Right lobe of liver (tissue), 4 donors: ENCODE data around the gene MROH7.

Experiments
- POLR2A ChIP-seq: fragments of 450-650 bp; IDR thresholded peaks from one replicate; pipeline ENCODE4 v1.6.1; 2017; ENCODE audit warnings: antibody characterized with exemption, mild to moderate bottlenecking
- TF ChIP-seq, protein P1 (sequence below), 4 donors: fragments of 200-600 bp in 3 of 4; fragments of 450-650 bp in 1 of 4; IDR thresholded peaks; one replicate each; pipeline versions ENCODE4 v1.5.1 to v1.8.0; 2016 to 2022; ENCODE audit warnings: antibody characterized with exemption in 4 of 4, mild to moderate bottlenecking in 2 of 4
- donor health status: DM: no; HTN: no; CAD: no.
- donor health status: DM: no; HTN: no; CAD: no.
- donor health status: DM: no; HTN: yes; CAD: no.

DNA sequence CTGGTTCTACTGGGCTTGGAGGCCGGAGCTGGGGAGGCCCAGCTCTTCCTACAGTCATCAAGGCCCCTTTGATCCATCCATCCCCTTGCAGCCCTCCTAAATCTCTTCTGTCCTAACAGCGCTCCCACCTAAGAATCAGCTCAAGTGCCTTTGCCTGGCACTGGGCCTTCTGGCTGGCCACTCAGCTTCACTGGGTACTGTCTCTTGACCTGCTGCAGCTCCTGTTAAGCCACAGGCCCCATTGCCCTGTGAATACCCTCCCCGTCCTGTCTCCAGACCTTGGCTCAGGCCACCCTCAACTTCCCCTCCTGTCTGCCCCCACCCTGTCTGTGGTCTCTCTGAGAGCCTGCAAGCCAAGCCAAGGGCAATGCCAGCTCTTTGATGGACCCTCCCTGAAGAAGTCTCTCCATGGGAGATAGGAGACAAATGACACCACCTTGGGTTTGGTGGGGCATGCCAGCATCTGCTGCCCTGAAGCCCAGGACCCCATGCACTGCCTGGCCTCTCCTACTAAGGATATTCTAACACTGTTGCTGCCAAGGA lies 45.6 kb upstream of the MROH7 start:
- TF ChIP-seq, protein P1, sequence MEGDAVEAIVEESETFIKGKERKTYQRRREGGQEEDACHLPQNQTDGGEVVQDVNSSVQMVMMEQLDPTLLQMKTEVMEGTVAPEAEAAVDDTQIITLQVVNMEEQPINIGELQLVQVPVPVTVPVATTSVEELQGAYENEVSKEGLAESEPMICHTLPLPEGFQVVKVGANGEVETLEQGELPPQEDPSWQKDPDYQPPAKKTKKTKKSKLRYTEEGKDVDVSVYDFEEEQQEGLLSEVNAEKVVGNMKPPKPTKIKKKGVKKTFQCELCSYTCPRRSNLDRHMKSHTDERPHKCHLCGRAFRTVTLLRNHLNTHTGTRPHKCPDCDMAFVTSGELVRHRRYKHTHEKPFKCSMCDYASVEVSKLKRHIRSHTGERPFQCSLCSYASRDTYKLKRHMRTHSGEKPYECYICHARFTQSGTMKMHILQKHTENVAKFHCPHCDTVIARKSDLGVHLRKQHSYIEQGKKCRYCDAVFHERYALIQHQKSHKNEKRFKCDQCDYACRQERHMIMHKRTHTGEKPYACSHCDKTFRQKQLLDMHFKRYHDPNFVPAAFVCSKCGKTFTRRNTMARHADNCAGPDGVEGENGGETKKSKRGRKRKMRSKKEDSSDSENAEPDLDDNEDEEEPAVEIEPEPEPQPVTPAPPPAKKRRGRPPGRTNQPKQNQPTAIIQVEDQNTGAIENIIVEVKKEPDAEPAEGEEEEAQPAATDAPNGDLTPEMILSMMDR (IDR thresholded peaks at IDR 0.05) = no peak
- no peak for TF ChIP-seq POLR2A
